Lung (tissue), 12 donors: ENCODE results near the gene ASGR2. TPM values are rescaled to one million over a fixed set of nuclear protein-coding genes. Genes with fewer than 3 reads are reported as not detected.

ENCODE experiments used
- ATAC-seq: fragments of 200-7000 bp; cut with Tn5 transposase; one replicate; pipeline ENCODE4 v1.9.1; 2020; ENCODE audit warnings: moderate number of reproducible peaks; ENCODE audit not compliant: insufficient read depth, low FRiP score
- DNase-seq, 3 donors: peaks; one replicate each; pipeline ENCODE4 v3.0.0-alpha.2; 2013 to 2017
- H3K27ac ChIP-seq, 2 donors: one replicate each; pipeline ENCODE4 v1.5.1; 2013; ENCODE audit warnings: mild to moderate bottlenecking in 2 of 2, moderate library complexity in 2 of 2, control low read depth in 1 of 2, inconsistent platforms in 1 of 2, low read depth in 1 of 2, low read length in 1 of 2
- H3K27me3 ChIP-seq, 3 donors: one replicate each; pipeline ENCODE4 v1.5.1; 2013; ENCODE audit warnings: low read length in 2 of 3; ENCODE audit not compliant: control insufficient read depth in 3 of 3, insufficient read depth in 3 of 3
- H3K36me3 ChIP-seq, 4 donors: one replicate each; pipeline ENCODE4 v1.5.1; 2013; ENCODE audit warnings: low read length in 4 of 4, mild to moderate bottlenecking in 1 of 4, moderate library complexity in 1 of 4; ENCODE audit not compliant: control insufficient read depth in 4 of 4, insufficient read depth in 4 of 4
- H3K4me1 ChIP-seq, 5 donors: one replicate each; pipeline ENCODE4 v1.5.1; 2013; ENCODE audit warnings: low read length in 5 of 5, mild to moderate bottlenecking in 2 of 5, moderate library complexity in 1 of 5; ENCODE audit not compliant: control insufficient read depth in 5 of 5, insufficient read depth in 5 of 5
- H3K4me3 ChIP-seq: one replicate; pipeline ENCODE4 v1.5.1; 2013; ENCODE audit warnings: mild to moderate bottlenecking, control low read depth, moderate library complexity
- H3K9ac ChIP-seq, 2 donors: one replicate each; pipeline ENCODE4 v1.5.1; 2013; ENCODE audit warnings: low read length in 2 of 2, control low read depth in 1 of 2; ENCODE audit not compliant: insufficient read depth in 1 of 2
- H3K9me3 ChIP-seq, 4 donors: one replicate each; pipeline ENCODE4 v1.5.1; 2013; ENCODE audit warnings: low read length in 3 of 4, mild to moderate bottlenecking in 1 of 4, moderate library complexity in 1 of 4; ENCODE audit not compliant: control insufficient read depth in 4 of 4, insufficient read depth in 3 of 4
- CTCF ChIP-seq: IDR thresholded peaks from 2 replicates; pipeline ENCODE4 v1.5.1; 2012; ENCODE audit warnings: mild to moderate bottlenecking; ENCODE audit errors: control extremely low read depth, extremely low read depth
- WGBS, 2 donors: extraction: QIAGEN DNeasy Blood & Tissue Kit; methylation state at CpG; one replicate each; pipeline ENCODE4 v1.1.7; 2013; 5-methylcytosine and 5-hydroxymethylcytosine counted together
- polyA plus RNA-seq, 2 donors: library from polyadenylated mRNA; stranded (reverse); fragments of 200-250 nt; gene quantifications; one replicate each; pipeline ENCODE4 v1.2.1, GENCODE V29; 2013
- total RNA-seq, 2 donors: library from RNA; depleted of rRNA in 1 of 2; stranded (reverse); fragments of >200 nt in 1 of 2; gene quantifications; one replicate each; pipeline ENCODE4 v1.2.1, GENCODE V29; 2014 to 2021
- donor health status: control.
- donor health status: control.
- donor health status: Bipolar disorder and iron deficiency.
- donor health status: healthy.
- donor health status: DM: yes; HTN: yes; CAD: no.

Gene ASGR2
- total and polyA plus RNA-seq, 4 donors = 1.6 to 12.0 (median 2.6) TPM

DNA sequence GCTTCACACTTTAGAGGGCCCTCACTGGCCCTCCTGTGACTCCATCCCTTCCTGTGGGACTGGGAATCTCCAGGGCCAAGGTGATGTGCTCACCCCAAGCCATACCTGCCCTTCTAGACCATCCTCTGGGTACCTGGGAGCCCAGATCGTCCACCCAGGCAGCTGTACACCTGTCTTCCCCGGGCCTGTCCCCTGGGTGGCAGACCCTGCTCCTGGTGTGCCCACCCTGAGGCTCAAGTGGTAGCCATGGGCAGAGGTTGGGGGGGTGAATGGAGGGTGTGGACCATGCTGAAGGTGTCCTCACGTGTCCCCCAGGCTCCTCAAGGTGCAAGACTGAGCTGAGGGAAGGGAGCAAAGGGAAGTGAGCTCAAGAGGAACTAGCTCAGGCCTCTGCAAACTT, 43.9 kb downstream of the ASGR2 start:
- H3K9me3 ChIP-seq = peaks cover 0 to 4% (median 1%) of the 10 kb centered on the region in 4 donors
- H3K4me3 ChIP-seq = no peak overlapping the region
- no peaks in the 10 kb centered on the region for H3K27me3 ChIP-seq
- H3K4me1 ChIP-seq = no peaks in the 10 kb centered on the region
- WGBS, 2 donors = 78% methylated on average over 3 of the region's 3 CpGs
- H3K9ac ChIP-seq = no peak overlapping the region
- TF ChIP-seq CTCF = no peak
- DNase-seq = no peak
- H3K27ac ChIP-seq = no peak overlapping the region
- H3K36me3 ChIP-seq = no peaks in the 10 kb centered on the region
- ATAC-seq = no peak

- no peak overlapping the region for H3K4me3 ChIP-seq
- ATAC-seq (no peak), DNase-seq (no peak)
- H3K9ac ChIP-seq = no peak overlapping the region
- peaks cover 0 to 6% (median 0%) of the 10 kb centered on the region in 3 donors for H3K27me3 ChIP-seq
- no peaks in the 10 kb centered on the region for H3K4me1 ChIP-seq
- no peak for TF ChIP-seq CTCF
- H3K27ac ChIP-seq = no peak overlapping the region
- H3K9me3 ChIP-seq = peaks cover 0 to 4% (median 1%) of the 10 kb centered on the region in 4 donors
- 42 to 50% methylated on average over 1 of the region's 1 CpG for WGBS, 2 donors
- no peaks in the 10 kb centered on the region for H3K36me3 ChIP-seq
Observed at GRCh38 chr17:7068268-7068667, 46.4 kb downstream of the ASGR2 start.

- 86 to 96% methylated on average over 1 of the region's 1 CpG for whole genome bisulfite sequencing, 2 donors
- no peak for TF ChIP-seq CTCF
- Histone ChIP-seq H3K27ac (no peak overlapping the region), H3K4me1 (no peaks in the 10 kb centered on the region), H3K9me3 (peaks cover 0 to 4% (median 1%) of the 10 kb centered on the region in 4 donors), H3K36me3 (no peaks in the 10 kb centered on the region), H3K27me3 (peaks cover 0 to 6% (median 0%) of the 10 kb centered on the region in 3 donors), H3K9ac (no peak overlapping the region), H3K4me3 (no peak overlapping the region)
- no peak for ATAC-seq
- no peak for DNase-seq
Observed at GRCh38 chr17:7067198-7067597, 47.4 kb downstream of the ASGR2 start.

DNA sequence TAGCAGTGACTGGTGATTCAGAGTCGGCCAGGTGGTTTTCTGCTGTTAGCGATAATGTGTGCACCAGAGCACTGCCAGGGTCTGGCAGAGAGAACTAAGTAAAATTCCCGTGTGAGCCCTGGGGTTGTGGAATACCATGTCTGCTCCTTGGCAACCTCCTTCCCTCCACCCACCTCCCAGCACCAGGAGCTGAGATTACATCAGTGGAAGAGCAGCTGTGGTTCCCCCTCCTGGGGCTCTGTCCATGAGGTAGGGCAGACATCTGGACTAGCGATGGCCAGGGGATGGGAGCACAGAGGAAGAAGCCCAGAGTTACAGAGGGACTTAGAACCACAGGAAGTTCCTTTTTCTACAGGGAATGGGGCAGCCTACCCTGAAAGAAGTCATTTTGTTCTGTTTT, 50.4 kb downstream of the ASGR2 start:
- Histone ChIP-seq H3K4me1 (no peaks in the 10 kb centered on the region), H3K36me3 (no peaks in the 10 kb centered on the region), H3K9ac (no peak overlapping the region), H3K27me3 (peaks cover 0 to 6% (median 3%) of the 10 kb centered on the region in 3 donors), H3K27ac (no peak overlapping the region), H3K4me3 (no peak overlapping the region), H3K9me3 (peaks cover 0 to 4% (median 1%) of the 10 kb centered on the region in 4 donors)
- 71 to 85% methylated on average over 4 of the region's 4 CpGs for WGBS, 2 donors
- DNase-seq (no peak), ATAC-seq (no peak)
- no peak for TF ChIP-seq CTCF
